Fibroblast of pulmonary artery (primary cell): ENCODE results near the gene SEMA5A.
A peak's percentile ranks its signal among the peaks of the same experiment; 100 is the strongest.

Experiments
- DNase-seq: peaks from one replicate; pipeline ENCODE4 v3.0.0-alpha.2; 2010; ENCODE audit warnings: low read depth
- H3K4me3 ChIP-seq: replicated peaks from 2 replicates; pipeline ENCODE4 v1.5.1; 2011; ENCODE audit warnings: low read depth, mild to moderate bottlenecking, control low read depth, low read length, moderate library complexity
- TF ChIP-seq, protein P1 (sequence below): IDR thresholded peaks from 2 replicates; pipeline ENCODE4 v1.5.1; 2011; ENCODE audit warnings: mild to moderate bottlenecking, control low read depth, low read length, inconsistent platforms; ENCODE audit errors: missing control alignments

SEMA5A gene

DNA sequence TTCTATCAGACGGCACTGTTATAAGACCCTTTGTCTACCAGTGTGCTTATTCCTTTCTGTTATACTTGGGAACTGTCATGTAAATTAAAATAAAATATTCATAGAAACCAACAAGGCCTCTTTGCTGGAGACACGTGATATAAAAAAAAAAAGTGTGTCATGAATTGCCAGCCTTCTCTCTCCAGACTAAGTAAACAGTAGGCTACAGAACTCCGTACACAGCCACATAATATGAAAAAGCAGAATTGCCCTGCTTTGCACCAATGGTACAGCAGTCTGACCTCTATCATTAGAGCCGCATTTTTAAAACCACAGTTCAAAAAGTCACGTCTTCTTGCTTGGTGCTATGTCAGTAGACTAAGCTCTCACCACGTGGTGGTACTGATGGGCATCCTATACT, 231.3 kb downstream of the SEMA5A start:
- H3K4me3 ChIP-seq, result no peak overlapping the region
- TF ChIP-seq, protein P1, sequence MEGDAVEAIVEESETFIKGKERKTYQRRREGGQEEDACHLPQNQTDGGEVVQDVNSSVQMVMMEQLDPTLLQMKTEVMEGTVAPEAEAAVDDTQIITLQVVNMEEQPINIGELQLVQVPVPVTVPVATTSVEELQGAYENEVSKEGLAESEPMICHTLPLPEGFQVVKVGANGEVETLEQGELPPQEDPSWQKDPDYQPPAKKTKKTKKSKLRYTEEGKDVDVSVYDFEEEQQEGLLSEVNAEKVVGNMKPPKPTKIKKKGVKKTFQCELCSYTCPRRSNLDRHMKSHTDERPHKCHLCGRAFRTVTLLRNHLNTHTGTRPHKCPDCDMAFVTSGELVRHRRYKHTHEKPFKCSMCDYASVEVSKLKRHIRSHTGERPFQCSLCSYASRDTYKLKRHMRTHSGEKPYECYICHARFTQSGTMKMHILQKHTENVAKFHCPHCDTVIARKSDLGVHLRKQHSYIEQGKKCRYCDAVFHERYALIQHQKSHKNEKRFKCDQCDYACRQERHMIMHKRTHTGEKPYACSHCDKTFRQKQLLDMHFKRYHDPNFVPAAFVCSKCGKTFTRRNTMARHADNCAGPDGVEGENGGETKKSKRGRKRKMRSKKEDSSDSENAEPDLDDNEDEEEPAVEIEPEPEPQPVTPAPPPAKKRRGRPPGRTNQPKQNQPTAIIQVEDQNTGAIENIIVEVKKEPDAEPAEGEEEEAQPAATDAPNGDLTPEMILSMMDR, result no peak
- no peak for DNase-seq

DNA sequence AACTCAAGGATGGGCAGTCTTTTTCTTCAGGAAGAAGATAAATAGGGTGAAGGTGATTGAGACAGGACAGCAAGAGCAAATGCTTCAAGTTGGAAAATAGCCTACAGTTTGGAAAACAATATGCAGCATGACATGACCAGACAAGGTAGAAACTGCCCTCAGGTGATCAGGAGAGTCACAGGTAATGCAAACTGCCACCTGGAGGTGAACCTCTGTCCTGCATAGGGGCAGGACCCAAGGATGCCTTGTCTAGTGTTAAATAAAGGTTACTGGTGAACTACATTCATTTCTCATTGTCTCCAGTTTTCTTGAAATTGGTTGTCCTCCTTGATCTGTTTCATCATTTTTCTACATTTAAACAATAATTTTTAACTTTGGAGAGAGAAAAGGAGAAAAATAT, 232.1 kb downstream of the SEMA5A start:
- TF ChIP-seq, protein P1, result no peak
- H3K4me3 ChIP-seq, result no peak overlapping the region
- DNase-seq, result no peak

DNA sequence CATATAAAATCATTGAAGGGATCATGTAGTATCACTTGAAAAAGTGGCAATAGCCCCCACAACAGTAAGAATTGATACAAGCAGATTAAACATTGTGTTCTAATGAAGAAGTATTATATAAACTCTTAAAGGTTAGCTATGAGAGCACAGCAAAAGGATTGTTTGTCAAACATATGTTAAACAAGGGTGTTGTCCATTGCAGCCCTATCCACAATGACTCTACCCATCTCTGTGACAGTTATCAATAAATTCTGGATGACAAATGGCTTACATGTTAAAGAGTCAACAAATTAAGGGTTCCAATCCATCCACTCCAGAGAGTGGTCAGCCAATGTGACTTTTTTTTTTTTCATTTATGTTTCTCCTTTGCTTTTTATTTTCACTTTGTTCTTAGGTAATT, 238.7 kb downstream of the SEMA5A start:
- no peak for DNase-seq
- TF ChIP-seq, protein P1, result no peak
- H3K4me3 ChIP-seq, result no peak overlapping the region

DNA sequence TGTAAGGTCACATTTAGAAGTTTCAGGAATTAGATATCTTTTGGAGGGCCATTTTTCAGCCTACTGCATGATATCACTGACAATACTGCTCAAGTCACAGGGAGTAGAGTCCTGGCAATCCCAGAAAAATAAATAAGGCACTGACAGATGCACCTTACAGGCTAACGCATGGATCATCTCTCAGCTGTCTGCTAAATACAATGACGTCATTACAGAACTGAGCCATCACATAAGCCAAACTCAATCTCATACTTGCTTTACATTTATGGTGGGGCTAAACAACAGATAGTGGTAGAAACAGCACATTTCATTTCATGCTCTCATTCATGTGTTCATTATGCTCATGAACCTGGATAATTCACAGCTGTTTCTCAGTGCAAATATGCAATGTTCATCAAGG, 243.7 kb downstream of the SEMA5A start:
- DNase-seq, result peak; percentile 31
- TF ChIP-seq, protein P1, result no peak

DNA sequence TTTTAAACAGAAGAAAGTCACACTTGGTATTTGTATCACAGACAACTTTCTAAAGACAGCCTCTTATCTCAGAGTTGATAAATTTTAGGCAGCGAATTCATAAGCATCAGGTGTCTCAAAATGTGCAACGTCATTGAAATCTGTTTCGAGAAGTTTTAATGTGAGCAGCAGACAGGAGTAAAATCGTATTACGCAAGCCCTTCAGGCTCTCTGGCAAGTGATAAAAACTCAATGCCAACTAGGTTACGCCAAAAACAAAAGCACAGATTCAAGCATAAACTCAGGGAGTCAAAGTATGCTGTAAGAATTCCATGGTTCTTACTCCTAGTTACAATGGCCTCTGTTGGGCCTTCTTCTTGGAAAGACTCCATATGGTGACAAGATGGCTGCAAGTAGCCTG, 244.7 kb downstream of the SEMA5A start:
- TF ChIP-seq, protein P1, result no peak

More for the DNA sequence above, 243.7 kb downstream of the SEMA5A start:
- no peak overlapping the region for H3K4me3 ChIP-seq

DNA sequence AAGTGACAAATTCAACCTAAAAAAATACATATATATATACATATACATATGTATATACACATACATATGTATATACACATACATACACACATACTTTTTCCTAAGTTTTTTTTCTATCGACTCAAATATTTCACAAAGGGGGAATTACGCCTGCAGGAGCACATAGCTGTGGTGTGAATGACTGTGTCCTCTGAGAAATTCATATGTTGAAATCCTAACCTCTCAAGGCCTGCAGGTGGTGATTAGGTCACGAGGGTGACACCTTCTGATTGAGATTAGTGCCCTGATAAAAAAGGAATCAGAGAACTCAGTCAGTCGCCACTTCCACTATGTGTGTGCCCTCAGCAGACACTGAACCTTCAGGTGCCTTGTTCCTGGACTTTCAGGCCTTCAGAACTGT, 248.7 kb downstream of the SEMA5A start:
- TF ChIP-seq, protein P1, result no peak
- DNase-seq, result no peak
- no peak overlapping the region for H3K4me3 ChIP-seq

More for the DNA sequence above, 244.7 kb downstream of the SEMA5A start:
- H3K4me3 ChIP-seq, result no peak overlapping the region
- DNase-seq, result peak; percentile 16

DNA sequence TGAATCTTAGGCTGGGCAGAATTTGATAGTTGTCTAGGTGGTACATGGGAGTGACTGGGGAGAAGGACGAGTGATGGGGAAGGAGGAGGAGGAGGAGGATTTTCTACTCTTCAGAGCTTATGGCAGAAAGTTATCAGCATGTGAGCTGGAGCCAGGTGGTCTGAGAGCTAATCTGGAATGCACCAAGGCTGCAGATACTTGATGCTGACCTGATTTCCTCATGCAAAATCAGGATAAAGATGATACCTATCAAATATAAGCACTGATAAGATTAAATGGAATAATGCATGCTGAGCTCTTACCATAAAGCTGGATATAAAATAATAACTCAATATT, 250.4 kb downstream of the SEMA5A start:
- H3K4me3 ChIP-seq, result no peak overlapping the region
- TF ChIP-seq, protein P1, result no peak
- DNase-seq, result no peak
